Measurements from ENCODE around the gene ENO2. TPM values are rescaled to one million over a fixed set of nuclear protein-coding genes. Genes with fewer than 3 reads are reported as not detected.
"Not testable (repeated sequence)": the region's sequence is repeated elsewhere in the genome, so short reads cannot be mapped to it uniquely, and the experiment has no call there.

The ENO2 gene
- total RNA-seq, 4 donors from 2014 or later, result 0.97 to 6.2 (median 1.8) TPM

GRCh38 chr12:6902448-6902847 is 11.9 kb upstream of the ENO2 start:
- DNase-seq (no peak), ATAC-seq (no peak)
- Histone ChIP-seq H3K9me3 (no peaks in the 10 kb centered on the region), H3K27ac (no peak overlapping the region), H3K36me3 (no peaks in the 10 kb centered on the region), H3K4me3 (no peak overlapping the region), H3K4me1 (peaks cover 9 to 12% of the 10 kb centered on the region in 2 donors), H3K27me3 (no peaks in the 10 kb centered on the region)
- intact Hi-C loops (cut with DNase I; ENCODE audit: low total_unique reads) (no loop called here), in situ Hi-C loops (cut with MboI; ENCODE audit: low sequenced_read_pairs in 4 of 4) (loop anchor here in 1 of 4 donors (25.0 kb wide), 1 partner anchor 210 kb away; the partner anchor contains the start of gene C1RL)
- TF ChIP-seq, protein P1, sequence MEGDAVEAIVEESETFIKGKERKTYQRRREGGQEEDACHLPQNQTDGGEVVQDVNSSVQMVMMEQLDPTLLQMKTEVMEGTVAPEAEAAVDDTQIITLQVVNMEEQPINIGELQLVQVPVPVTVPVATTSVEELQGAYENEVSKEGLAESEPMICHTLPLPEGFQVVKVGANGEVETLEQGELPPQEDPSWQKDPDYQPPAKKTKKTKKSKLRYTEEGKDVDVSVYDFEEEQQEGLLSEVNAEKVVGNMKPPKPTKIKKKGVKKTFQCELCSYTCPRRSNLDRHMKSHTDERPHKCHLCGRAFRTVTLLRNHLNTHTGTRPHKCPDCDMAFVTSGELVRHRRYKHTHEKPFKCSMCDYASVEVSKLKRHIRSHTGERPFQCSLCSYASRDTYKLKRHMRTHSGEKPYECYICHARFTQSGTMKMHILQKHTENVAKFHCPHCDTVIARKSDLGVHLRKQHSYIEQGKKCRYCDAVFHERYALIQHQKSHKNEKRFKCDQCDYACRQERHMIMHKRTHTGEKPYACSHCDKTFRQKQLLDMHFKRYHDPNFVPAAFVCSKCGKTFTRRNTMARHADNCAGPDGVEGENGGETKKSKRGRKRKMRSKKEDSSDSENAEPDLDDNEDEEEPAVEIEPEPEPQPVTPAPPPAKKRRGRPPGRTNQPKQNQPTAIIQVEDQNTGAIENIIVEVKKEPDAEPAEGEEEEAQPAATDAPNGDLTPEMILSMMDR (IDR thresholded peaks at IDR 0.05 in 4 of 5, conservative IDR thresholded peaks at IDR 0.05 in 1 of 5), result no peak
- no peak for TF ChIP-seq POLR2A (IDR thresholded peaks at IDR 0.05)

DNA sequence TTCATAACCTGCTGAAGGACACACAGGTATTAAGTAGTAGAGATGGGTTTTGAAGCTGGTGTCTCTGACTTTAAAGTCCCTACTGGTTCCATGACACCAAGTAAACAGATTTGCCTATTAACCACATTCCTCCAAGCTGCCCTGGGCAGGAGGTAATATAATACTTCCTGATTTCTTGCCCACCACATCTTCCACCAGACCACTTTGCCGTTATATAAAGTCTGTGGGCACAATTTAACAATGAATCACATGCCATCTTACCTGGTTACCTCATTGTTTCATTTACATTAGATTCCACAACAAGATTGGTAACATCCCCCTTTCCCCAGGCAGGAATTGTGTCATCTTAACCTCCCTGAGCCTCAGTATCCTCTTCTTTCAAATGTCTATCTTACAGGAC is 10.7 kb upstream of the ENO2 start:
- Histone ChIP-seq H3K4me1 (peaks cover 9 to 12% of the 10 kb centered on the region in 2 donors), H3K27me3 (no peaks in the 10 kb centered on the region), H3K36me3 (no peaks in the 10 kb centered on the region), H3K4me3 (no peak overlapping the region), H3K27ac (no peak overlapping the region), H3K9me3 (no peaks in the 10 kb centered on the region)
- TF ChIP-seq, protein P1 (IDR thresholded peaks at IDR 0.05 in 4 of 5, conservative IDR thresholded peaks at IDR 0.05 in 1 of 5), result no peak
- no peak for TF ChIP-seq POLR2A (IDR thresholded peaks at IDR 0.05)
- in situ Hi-C loops (cut with MboI; ENCODE audit: low sequenced_read_pairs in 4 of 4), result loop anchor here in 1 of 4 donors (25.0 kb wide), 1 partner anchor 209 kb away; the partner anchor contains the start of gene C1RL
- DNase-seq (no peak), ATAC-seq (no peak)
- intact Hi-C loops (cut with DNase I; ENCODE audit: low total_unique reads), result loop anchor here (1.0 kb wide), 2 partner anchors 12 to 30 kb away; partner anchors contain the start of gene SPSB2

GRCh38 chr12:6904280-6905276 is 9.8 kb upstream of the ENO2 start, which contains the start of gene LRRC23:
TSS of gene LRRC23 (plus strand) at chr12:6904822. CDS start at chr12:6905634, 812 bp downstream.
- peak; percentile 98 to 99 for ATAC-seq
- H3K27me3 ChIP-seq, result no peaks in the 10 kb centered on the region
- peak within 1 kb of the TSS; percentile 69 to 82 (median 78) for H3K27ac ChIP-seq
- peak; percentile 91 to 94 for DNase-seq
- in situ Hi-C loops (cut with MboI; ENCODE audit: low sequenced_read_pairs in 4 of 4), result loop anchor here in 1 of 4 donors (25.0 kb wide), 1 partner anchor 208 kb away; the partner anchor contains the start of gene C1RL
- no peaks in the 10 kb centered on the region for H3K9me3 ChIP-seq
- TF ChIP-seq, protein P1 (IDR thresholded peaks at IDR 0.05 in 4 of 5, conservative IDR thresholded peaks at IDR 0.05 in 1 of 5), result no peak
- TF ChIP-seq POLR2A (IDR thresholded peaks at IDR 0.05), result peak in 1 of 2 donors; percentile 32
- H3K4me3 ChIP-seq, result peak within 1 kb of the TSS; percentile 67 to 91 (median 81)
- peaks cover 9 to 12% of the 10 kb centered on the region in 2 donors for H3K4me1 ChIP-seq
- intact Hi-C loops (cut with DNase I; ENCODE audit: low total_unique reads), result loop anchor here (1.0 kb wide), 2 partner anchors 13 to 31 kb away; partner anchors contain the start of gene SPSB2
- no peaks in the 10 kb centered on the region for H3K36me3 ChIP-seq

DNA sequence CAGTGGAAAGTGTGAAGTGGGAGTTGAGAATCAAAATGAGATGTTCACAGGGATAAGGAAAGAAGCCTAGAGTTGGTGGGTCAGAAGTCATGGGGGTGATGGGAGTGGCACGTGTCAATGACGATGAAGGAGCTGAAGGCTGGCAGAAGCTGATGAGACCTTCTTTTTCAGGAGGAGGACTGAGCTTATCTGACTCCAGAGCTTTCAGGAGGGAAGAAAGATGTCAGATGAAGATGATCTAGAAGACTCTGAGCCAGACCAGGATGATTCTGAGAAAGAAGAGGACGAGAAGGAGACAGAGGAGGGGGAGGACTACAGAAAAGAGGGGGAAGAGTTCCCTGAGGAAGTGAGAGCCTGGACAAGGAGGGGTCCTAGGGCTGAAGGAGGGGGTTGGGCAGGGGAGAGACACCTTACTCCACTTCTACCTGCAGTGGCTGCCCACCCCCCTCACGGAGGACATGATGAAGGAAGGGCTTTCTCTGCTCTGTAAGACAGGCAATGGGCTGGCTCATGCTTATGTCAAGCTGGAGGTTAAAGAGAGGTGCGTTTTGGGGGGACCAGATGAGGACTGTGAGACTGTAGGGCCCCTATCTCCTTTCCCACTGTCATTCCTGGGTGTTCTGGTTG is 8.9 kb upstream of the ENO2 start:
- Histone ChIP-seq H3K27ac (peak overlapping the region; percentile 69 to 82 (median 78)), H3K27me3 (no peaks in the 10 kb centered on the region), H3K4me3 (peak overlapping the region; percentile 67 to 91 (median 81)), H3K4me1 (peaks cover 9 to 12% of the 10 kb centered on the region in 2 donors), H3K36me3 (no peaks in the 10 kb centered on the region), H3K9me3 (no peaks in the 10 kb centered on the region)
- TF ChIP-seq, protein P1 (IDR thresholded peaks at IDR 0.05 in 4 of 5, conservative IDR thresholded peaks at IDR 0.05 in 1 of 5), result no peak
- TF ChIP-seq POLR2A (IDR thresholded peaks at IDR 0.05), result no peak
- in situ Hi-C loops (cut with MboI; ENCODE audit: low sequenced_read_pairs in 4 of 4), result loop anchor here in 1 of 4 donors (25.0 kb wide), 1 partner anchor 207 kb away; the partner anchor contains the start of gene C1RL
- ATAC-seq (no peak), DNase-seq (no peak)
- intact Hi-C loops (cut with DNase I; ENCODE audit: low total_unique reads), result no loop called here

DNA sequence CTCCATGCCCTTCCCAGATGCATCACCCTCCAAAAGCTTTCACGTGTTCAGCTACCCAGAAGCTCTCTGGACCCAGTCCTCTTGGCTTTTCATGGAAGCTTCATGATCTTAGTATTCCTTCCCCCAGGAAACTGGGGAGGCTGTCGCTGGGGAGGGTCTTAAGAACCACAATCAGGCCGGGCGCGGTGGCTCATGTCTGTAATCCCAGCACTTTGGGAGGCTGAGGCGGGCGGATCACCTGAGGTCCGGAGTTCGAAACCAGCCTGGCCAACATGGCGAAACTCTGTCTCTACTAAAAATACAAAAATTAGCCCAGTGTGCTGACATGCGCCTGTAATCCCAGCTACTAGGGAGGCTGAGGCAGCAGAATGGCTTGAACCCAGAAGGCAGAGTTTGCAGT is 6.2 kb upstream of the ENO2 start:
- H3K4me3 ChIP-seq; H3K9me3 ChIP-seq; ATAC-seq; intact Hi-C loops (cut with DNase I; ENCODE audit: low total_unique reads); DNase-seq; H3K27ac ChIP-seq; H3K27me3 ChIP-seq; H3K36me3 ChIP-seq: not testable (repeated sequence)
- in situ Hi-C loops (cut with MboI; ENCODE audit: low sequenced_read_pairs in 4 of 4), result loop anchor here in 1 of 4 donors (25.0 kb wide), 1 partner anchor 204 kb away; the partner anchor contains the start of gene C1RL
- peaks cover 9 to 12% of the 10 kb centered on the region in 2 donors for H3K4me1 ChIP-seq

Measured in gastrocnemius medialis (tissue), 4 donors.